Left cardiac atrium (tissue), 4 donors: ENCODE results near the gene TAF4B. TPM values are rescaled to one million over a fixed set of nuclear protein-coding genes. Genes with fewer than 3 reads are reported as not detected.
"Not testable (repeated sequence)": the region's sequence is repeated elsewhere in the genome, so short reads cannot be mapped to it uniquely, and the experiment has no call there.

ENCODE experiments used
- ATAC-seq, 2 donors: fragments of 200-7000 bp; cut with Tn5 transposase; one replicate each; pipeline ENCODE4 v1.9.1; 2020; ENCODE audit warnings: mild to moderate bottlenecking in 2 of 2, moderate library complexity in 2 of 2
- DNase-seq: peaks from one replicate; pipeline ENCODE4 v3.0.0-alpha.2; 2020
- intact Hi-C, 2 donors: fragments of 100-400 bp; cut with DNase I; formaldehyde crosslinking; loops; one replicate each; pipeline versions ENCODE4 v1.14.1 to v1.15.1; 2022 to 2023
- total RNA-seq, 2 donors: library from RNA; stranded (reverse); fragmentation: NEBNext Ultra II Directional; extraction: Animal tissue kit (Norgen Biotek cat#: 25700); gene quantifications; one replicate each; pipeline ENCODE4 v1.2.1, GENCODE V29; 2021
- donor health status: DM: no; HTN: yes; CAD: no.
- donor health status: DM: no; HTN: yes; CAD: no; lungs with severe emphysema.
- donor health status: DM: yes; HTN: yes; CAD: no.
- donor health status: Dilated cardiomyopathy.

TAF4B gene
- total RNA-seq, 2 donors from 2014 or later: 1.5 to 2.2 TPM

GRCh38 chr18:26286008-26286407 is 59.8 kb downstream of the TAF4B start:
- no peak for DNase-seq
- ATAC-seq: no peak
- intact Hi-C loops: no loop called here

GRCh38 chr18:26287644-26288043 is 61.4 kb downstream of the TAF4B start:
- ATAC-seq: no peak
- intact Hi-C loops: no loop called here

GRCh38 chr18:26290385-26290784 is 64.1 kb downstream of the TAF4B start:
- ATAC-seq (no peak), DNase-seq (no peak)
- intact Hi-C loops: no loop called here

More at GRCh38 chr18:26287644-26288043, 61.4 kb downstream of the TAF4B start:
- DNase-seq: no peak

- intact Hi-C loops: no loop called here
- no peak for ATAC-seq
Observed at GRCh38 chr18:26293982-26294381, 67.7 kb downstream of the TAF4B start.

GRCh38 chr18:26298107-26298506 is 71.9 kb downstream of the TAF4B start:
- intact Hi-C loops: no loop called here
- no peak for DNase-seq
- ATAC-seq: no peak

More at GRCh38 chr18:26293982-26294381, 67.7 kb downstream of the TAF4B start:
- DNase-seq: no peak

- ATAC-seq (peak in 1 of 2 donors; percentile 72), DNase-seq (no peak)
- intact Hi-C loops: no loop called here
Observed at GRCh38 chr18:26301681-26302080, 75.4 kb downstream of the TAF4B start.

GRCh38 chr18:26303222-26303621 is 77.0 kb downstream of the TAF4B start:
- ATAC-seq, DNase-seq, intact Hi-C loops: not testable (repeated sequence)

- DNase-seq: no peak
- intact Hi-C loops: no loop called here
- ATAC-seq: no peak
Observed at GRCh38 chr18:26304511-26304910, 78.3 kb downstream of the TAF4B start.

GRCh38 chr18:26307161-26307773 is 81.0 kb downstream of the TAF4B start:
- no peak for DNase-seq
- peak; percentile 41 to 71 for ATAC-seq
- intact Hi-C loops: no loop called here

- intact Hi-C loops: no loop called here
Observed at GRCh38 chr18:26309281-26309680, 83.0 kb downstream of the TAF4B start.

GRCh38 chr18:26312199-26312598 is 86.0 kb downstream of the TAF4B start:
- ATAC-seq: no peak
- intact Hi-C loops: loop anchor here in 1 of 2 donors (10.0 kb wide), 1 partner anchor 63 kb away; no protein-coding TSS in a partner anchor
- no peak for DNase-seq

More at GRCh38 chr18:26309281-26309680, 83.0 kb downstream of the TAF4B start:
- DNase-seq: no peak
- ATAC-seq: no peak

GRCh38 chr18:26317398-26317797 is 91.2 kb downstream of the TAF4B start:
- intact Hi-C loops: loop anchor here in 1 of 2 donors (10.0 kb wide), 1 partner anchor 57 kb away; no protein-coding TSS in a partner anchor
- no peak for DNase-seq
- ATAC-seq: no peak

- ATAC-seq (no peak), DNase-seq (no peak)
- intact Hi-C loops: no loop called here
Observed at GRCh38 chr18:26320686-26321085, 94.4 kb downstream of the TAF4B start.

- intact Hi-C loops: no loop called here
- no peak for ATAC-seq
- no peak for DNase-seq
Observed at GRCh38 chr18:26322890-26323653, 96.8 kb downstream of the TAF4B start.

GRCh38 chr18:26325771-26326170 is 99.5 kb downstream of the TAF4B start:
- intact Hi-C loops: no loop called here
- DNase-seq: no peak
- no peak for ATAC-seq

- DNase-seq: no peak
- intact Hi-C loops: no loop called here
- ATAC-seq: no peak
Observed at GRCh38 chr18:26327062-26327461, 100.8 kb downstream of the TAF4B start.

- no peak for DNase-seq
- intact Hi-C loops: no loop called here
- ATAC-seq: no peak
Observed at GRCh38 chr18:26332991-26333390, 106.7 kb downstream of the TAF4B start.

- DNase-seq (no peak), ATAC-seq (peak; percentile 44 to 70)
- intact Hi-C loops: no loop called here
Observed at GRCh38 chr18:26335156-26335555, 108.9 kb downstream of the TAF4B start.

GRCh38 chr18:26335571-26336487 is 109.6 kb downstream of the TAF4B start:
- intact Hi-C loops: no loop called here
- DNase-seq: no peak
- peak; percentile 32 to 50 for ATAC-seq

- intact Hi-C loops: no loop called here
- no peak for DNase-seq
- ATAC-seq: no peak
Observed at GRCh38 chr18:26336572-26336971, 110.3 kb downstream of the TAF4B start.
